ENCODE results near the gene DDX4.

GRCh38 chr5:55858104-55858503 is 120.2 kb downstream of the DDX4 start:
- TF ChIP-seq POLR2AphosphoS5 (IDR thresholded peaks at IDR 0.05; ENCODE audit: low read depth, low read length) (no peak), TAF1 (IDR thresholded peaks at IDR 0.05; ENCODE audit: borderline replicate concordance, insufficient read depth, low read length) (no peak), FOXP2 (optimal IDR thresholded peaks at IDR 0.05; ENCODE audit: borderline replicate concordance, extremely low read depth, extremely low read length, insufficient read depth) (no peak), REST (IDR thresholded peaks at IDR 0.05; ENCODE audit: insufficient read depth in 1 of 2, low read depth in 2 of 2, low read length in 2 of 2) (no peak), SIN3A (IDR thresholded peaks at IDR 0.05; ENCODE audit: borderline replicate concordance, insufficient read depth, low read length) (no peak)

All from PFSK-1 (cell line).